ENCODE results near the gene CHST12. TPM values are rescaled to one million over a fixed set of nuclear protein-coding genes. Genes with fewer than 3 reads are reported as not detected.

The CHST12 gene
- total and polyA plus RNA-seq, 3 experiments from 2014 or later: 7.7 to 63.0 (median 8.3) TPM

DNA sequence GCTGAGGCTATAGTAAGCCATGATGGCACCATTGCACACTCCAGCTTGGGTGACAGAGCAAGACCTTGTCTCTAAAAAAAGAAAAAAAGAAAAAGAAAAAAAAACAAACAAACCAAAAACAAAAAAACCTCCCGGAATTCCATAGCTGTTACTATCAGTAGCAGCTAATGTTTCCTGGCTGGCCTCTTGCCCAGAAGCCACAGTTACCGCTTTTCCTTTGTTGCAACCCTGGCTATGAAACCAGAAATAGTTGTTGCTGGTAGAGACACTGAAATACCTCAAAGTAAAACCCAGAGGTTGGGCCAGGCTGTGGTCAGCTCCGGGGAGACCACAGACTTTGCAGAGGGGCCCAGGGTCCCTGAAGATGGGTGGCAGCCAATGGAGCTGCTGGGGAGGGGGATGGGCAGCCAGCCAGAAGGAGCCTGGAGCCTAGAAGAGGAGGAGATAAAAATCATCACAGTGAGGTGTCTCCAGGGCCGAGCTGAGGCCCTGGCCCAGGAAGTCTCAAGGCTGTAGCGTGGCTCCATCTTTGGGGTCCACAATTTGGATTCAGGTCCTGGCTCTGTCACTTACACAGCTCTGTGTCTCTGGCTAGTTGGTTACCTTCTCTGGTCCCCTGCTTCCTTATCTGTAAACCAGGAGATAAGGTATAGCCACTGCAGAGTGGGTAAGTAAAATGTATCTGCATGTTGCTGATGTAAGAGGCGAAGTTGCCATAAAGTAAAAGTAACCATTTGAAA is 3.4 kb upstream of the CHST12 start:
- no peak overlapping the region for H3K4me3 ChIP-seq (ENCODE audit: low read length)
- Mint-ChIP-seq H3K27ac (peak overlapping the region; percentile 76 to 95 (median 86)), H3K9me3 (no peaks in the 10 kb centered on the region), H3K4me1 (peaks cover 29 to 31% (median 30%) of the 10 kb centered on the region in 3 donors), H3K36me3 (peaks cover 0 to 7% (median 0%) of the 10 kb centered on the region in 3 donors), H3K4me3 (peak overlapping the region; percentile 15 to 82 (median 67)), H3K27me3 (no peaks in the 10 kb centered on the region)
- H3K4me1 ChIP-seq (ENCODE audit: insufficient read depth, low read length): peaks cover 18% of the 10 kb centered on the region
- peak in 2 of 5 donors; percentile 16 to 17 for DNase-seq
- ChIA-PET CTCF (interaction anchor here (1.0 to 1.1 kb wide), 3 partner anchors 11 to 860 kb away, joined by 3 read pairs; no protein-coding TSS in a partner anchor), POLR2A (interaction anchor here (1.6 kb wide), 1 partner anchor 46 kb away, joined by 8 read pairs; the partner anchor contains the start of gene EIF3B)
- H3K9me3 ChIP-seq (ENCODE audit: low read length): no peaks in the 10 kb centered on the region
- H3K36me3 ChIP-seq (ENCODE audit: insufficient read depth, low read length): no peaks in the 10 kb centered on the region
- no peaks in the 10 kb centered on the region for H3K27me3 ChIP-seq (ENCODE audit: insufficient read depth, low read length, poor library complexity, severe bottlenecking)
- H3K27ac ChIP-seq (ENCODE audit: low read depth, low read length): peak overlapping the region; percentile 67

- H3K4me3 ChIP-seq (ENCODE audit: low read length): peak overlapping the region; percentile 93
- H3K27me3 ChIP-seq (ENCODE audit: insufficient read depth, low read length, poor library complexity, severe bottlenecking): no peaks in the 10 kb centered on the region
- Mint-ChIP-seq H3K9me3 (peaks cover 0 to 3% (median 0%) of the 10 kb centered on the region in 5 donors), H3K4me1 (peaks cover 47 to 53% (median 52%) of the 10 kb centered on the region in 3 donors), H3K27ac (peak overlapping the region; percentile 64 to 94 (median 85)), H3K36me3 (peaks cover 0 to 13% (median 0%) of the 10 kb centered on the region in 3 donors), H3K27me3 (no peaks in the 10 kb centered on the region), H3K4me3 (peak overlapping the region; percentile 87 to 98 (median 90))
- CTCF ChIA-PET: interaction anchor here (0.6 kb wide), 1 partner anchor 157 kb away, joined by 3 read pairs; no protein-coding TSS in a partner anchor
- H3K27ac ChIP-seq (ENCODE audit: low read depth, low read length): peak overlapping the region; percentile 62
- POLR2A ChIA-PET: interaction anchor here (0.7 to 1.2 kb wide), 4 partner anchors 10 to 48 kb away, joined by 3 to 6 read pairs (median 4); partner anchors contain the start of gene EIF3B
- peaks cover 28% of the 10 kb centered on the region for H3K4me1 ChIP-seq (ENCODE audit: insufficient read depth, low read length)
- H3K36me3 ChIP-seq (ENCODE audit: insufficient read depth, low read length): no peaks in the 10 kb centered on the region
- DNase-seq: no peak
- no peaks in the 10 kb centered on the region for H3K9me3 ChIP-seq (ENCODE audit: low read length)
Measured at GRCh38 chr7:2402687-2403013, 761 bp upstream of the CHST12 start.

DNA sequence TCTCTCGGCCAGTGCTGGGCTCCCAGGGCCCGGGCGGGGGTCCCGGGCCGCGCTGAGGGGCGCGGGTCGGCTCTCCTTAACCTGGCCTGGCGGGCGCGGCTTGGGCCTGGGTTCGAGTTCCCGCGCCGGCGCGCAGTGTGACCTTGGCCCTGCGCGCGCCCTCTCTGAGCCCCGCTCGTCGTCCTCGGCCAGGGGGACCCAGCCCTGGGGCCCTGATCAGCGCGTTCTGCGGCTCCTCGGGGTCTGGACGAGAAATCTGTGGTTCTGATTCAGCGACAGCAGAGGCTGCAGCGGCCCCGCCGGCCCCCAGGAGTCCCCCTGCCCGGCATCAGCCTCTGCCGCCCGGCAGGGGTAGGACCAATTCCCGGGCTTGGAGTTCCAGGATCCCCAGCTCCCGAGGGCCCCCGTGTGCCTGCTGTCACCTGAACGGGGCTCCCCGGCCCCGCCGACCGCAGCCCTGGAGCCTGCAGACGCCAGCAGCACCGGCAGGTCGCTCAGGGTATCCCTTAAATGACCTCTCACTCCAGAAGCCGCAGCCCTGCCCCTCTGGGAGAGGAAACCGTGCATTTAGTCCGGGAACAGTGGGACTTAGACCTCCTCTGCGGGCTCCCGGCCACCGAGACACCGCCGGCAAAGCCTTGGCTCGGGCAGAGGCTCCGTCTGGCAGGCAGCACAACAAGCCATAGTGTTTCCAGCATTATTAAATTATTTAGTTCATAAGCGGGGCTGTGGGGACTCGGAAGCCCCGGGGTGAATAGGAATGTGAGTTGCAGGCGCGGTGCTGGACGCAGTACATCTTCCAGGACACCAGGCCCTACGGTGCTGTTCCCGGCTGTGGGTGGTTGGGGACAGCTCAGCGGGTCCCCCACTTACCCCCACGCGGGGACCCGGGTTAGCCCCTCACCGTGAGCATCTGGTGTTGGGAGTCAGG is 572 bp downstream of the CHST12 start:
- peaks cover 39% of the 10 kb centered on the region for H3K4me1 ChIP-seq (ENCODE audit: insufficient read depth, low read length)
- H3K4me3 ChIP-seq (ENCODE audit: low read length): peak overlapping the region; percentile 60
- no peaks in the 10 kb centered on the region for H3K36me3 ChIP-seq (ENCODE audit: insufficient read depth, low read length)
- POLR2A ChIA-PET: interaction anchor here (1.2 kb wide), 1 partner anchor 8 kb away, joined by 4 read pairs; no protein-coding TSS in a partner anchor
- H3K27ac ChIP-seq (ENCODE audit: low read depth, low read length): peak overlapping the region; percentile 70
- Mint-ChIP-seq H3K27me3 (peaks cover 0 to 1% of the 10 kb centered on the region in 2 donors), H3K4me3 (peak overlapping the region; percentile 88 to 97 (median 90)), H3K9me3 (peaks cover 0 to 3% (median 0%) of the 10 kb centered on the region in 5 donors), H3K27ac (peak overlapping the region; percentile 87 to 99 (median 94)), H3K4me1 (peaks cover 56 to 66% (median 66%) of the 10 kb centered on the region in 3 donors), H3K36me3 (peaks cover 0 to 15% (median 6%) of the 10 kb centered on the region in 3 donors)
- CTCF ChIA-PET: interaction anchor here (0.7 to 1.8 kb wide), 7 partner anchors 9 to 825 kb away, joined by 3 to 8 read pairs (median 3); partner anchors contain the start of gene EIF3B
- peak in 2 of 5 donors; percentile 17 to 43 for DNase-seq
- no peaks in the 10 kb centered on the region for H3K9me3 ChIP-seq (ENCODE audit: low read length)
- no peaks in the 10 kb centered on the region for H3K27me3 ChIP-seq (ENCODE audit: insufficient read depth, low read length, poor library complexity, severe bottlenecking)

GRCh38 chr7:2404714-2405119 is 1.3 kb downstream of the CHST12 start:
- H3K4me3 Mint-ChIP-seq: peak overlapping the region; percentile 88 to 97 (median 90)
- no peaks in the 10 kb centered on the region for H3K36me3 ChIP-seq (ENCODE audit: insufficient read depth, low read length)
- H3K4me1 ChIP-seq (ENCODE audit: insufficient read depth, low read length): peaks cover 43% of the 10 kb centered on the region
- peak overlapping the region; percentile 87 to 99 (median 94) for H3K27ac Mint-ChIP-seq
- CTCF ChIA-PET: interaction anchor here (1.2 to 1.8 kb wide), 5 partner anchors 20 to 826 kb away, joined by 3 to 8 read pairs (median 3); partner anchors contain the start of gene EIF3B
- DNase-seq: no peak
- no peaks in the 10 kb centered on the region for H3K27me3 ChIP-seq (ENCODE audit: insufficient read depth, low read length, poor library complexity, severe bottlenecking)
- H3K4me3 ChIP-seq (ENCODE audit: low read length): peak overlapping the region; percentile 60
- H3K4me1 Mint-ChIP-seq: peaks cover 58 to 68% (median 68%) of the 10 kb centered on the region in 3 donors
- H3K27ac ChIP-seq (ENCODE audit: low read depth, low read length): peak overlapping the region; percentile 70
- peaks cover 0 to 16% (median 7%) of the 10 kb centered on the region in 3 donors for H3K36me3 Mint-ChIP-seq
- H3K27me3 Mint-ChIP-seq: peaks cover 0 to 1% of the 10 kb centered on the region in 2 donors
- POLR2A ChIA-PET: interaction anchor here (1.4 to 2.2 kb wide), 2 partner anchors 27 to 51 kb away, joined by 6 to 7 read pairs; partner anchors contain the start of gene EIF3B
- no peaks in the 10 kb centered on the region for H3K9me3 ChIP-seq (ENCODE audit: low read length)
- H3K9me3 Mint-ChIP-seq: peaks cover 0 to 3% (median 0%) of the 10 kb centered on the region in 5 donors

- peaks cover 0 to 16% (median 7%) of the 10 kb centered on the region in 3 donors for H3K36me3 Mint-ChIP-seq
- POLR2A ChIA-PET: interaction anchor here (1.4 to 2.7 kb wide), 3 partner anchors 13 to 51 kb away, joined by 6 to 20 read pairs (median 7); partner anchors contain the start of gene EIF3B
- H3K4me3 ChIP-seq (ENCODE audit: low read length): peak overlapping the region; percentile 77
Measured at GRCh38 chr7:2405201-2405600, 1.8 kb downstream of the CHST12 start.

DNA sequence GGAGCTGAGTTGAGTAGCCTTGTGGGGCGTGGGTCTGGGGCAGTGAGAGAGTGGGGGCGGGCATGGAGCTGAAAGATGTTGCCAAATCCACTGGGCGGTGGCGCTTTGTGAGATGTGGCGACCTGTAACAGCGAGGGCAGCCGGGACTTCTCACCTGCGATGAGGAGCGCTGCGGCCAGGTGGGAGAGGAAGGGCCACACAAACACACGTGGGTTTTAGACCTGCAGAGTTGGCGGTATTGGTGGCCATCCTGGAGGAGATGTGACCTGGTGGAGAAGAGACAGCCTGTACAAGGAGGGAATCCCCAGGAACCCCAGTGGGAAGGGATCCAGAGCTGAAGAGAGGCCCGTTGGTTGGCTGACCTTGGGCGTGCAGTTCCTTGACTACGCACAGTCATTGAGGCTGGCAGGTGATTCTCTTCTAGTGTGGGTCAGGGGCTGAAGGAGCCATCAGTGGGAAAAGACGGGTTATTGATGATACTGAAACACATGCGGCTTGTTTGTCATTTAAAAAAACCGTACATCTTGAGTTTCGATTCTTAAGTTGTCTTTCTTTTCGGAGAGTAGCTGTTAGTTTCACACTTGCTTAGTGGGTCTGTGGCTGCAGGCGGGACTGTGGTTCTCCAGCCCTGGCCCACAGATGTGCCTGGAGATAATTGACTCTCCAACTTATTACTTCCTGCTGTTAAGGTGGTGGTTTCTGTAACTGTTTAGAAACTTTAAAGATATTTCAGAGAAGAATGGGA is 2.4 kb downstream of the CHST12 start:
- peak overlapping the region; percentile 85 for H3K27ac ChIP-seq (ENCODE audit: low read depth, low read length)
- H3K27me3 ChIP-seq (ENCODE audit: insufficient read depth, low read length, poor library complexity, severe bottlenecking): no peaks in the 10 kb centered on the region
- H3K4me3 Mint-ChIP-seq: peak overlapping the region; percentile 88 to 97 (median 90)
- no peaks in the 10 kb centered on the region for H3K9me3 ChIP-seq (ENCODE audit: low read length)
- H3K27ac Mint-ChIP-seq: peak overlapping the region; percentile 87 to 99 (median 94)
- H3K36me3 Mint-ChIP-seq: peaks cover 0 to 16% (median 7%) of the 10 kb centered on the region in 3 donors
- CTCF ChIA-PET: interaction anchor here (0.6 to 1.8 kb wide), 7 partner anchors 25 to 63 kb away, joined by 3 to 9 read pairs (median 5); partner anchors contain the start of gene EIF3B
- no peaks in the 10 kb centered on the region for H3K36me3 ChIP-seq (ENCODE audit: insufficient read depth, low read length)
- peaks cover 0 to 3% (median 0%) of the 10 kb centered on the region in 5 donors for H3K9me3 Mint-ChIP-seq
- DNase-seq: peak; percentile 29 to 86 (median 62)
- H3K4me3 ChIP-seq (ENCODE audit: low read length): peak overlapping the region; percentile 77
- peaks cover 48% of the 10 kb centered on the region for H3K4me1 ChIP-seq (ENCODE audit: insufficient read depth, low read length)
- peaks cover 0 to 1% of the 10 kb centered on the region in 2 donors for H3K27me3 Mint-ChIP-seq
- POLR2A ChIA-PET: interaction anchor here (1.4 to 2.7 kb wide), 3 partner anchors 13 to 52 kb away, joined by 6 to 20 read pairs (median 8); partner anchors contain the start of gene EIF3B
- H3K4me1 Mint-ChIP-seq: peaks cover 61 to 72% (median 70%) of the 10 kb centered on the region in 3 donors

More at GRCh38 chr7:2405201-2405600, 1.8 kb downstream of the CHST12 start:
- H3K27me3 ChIP-seq (ENCODE audit: insufficient read depth, low read length, poor library complexity, severe bottlenecking): no peaks in the 10 kb centered on the region
- peak overlapping the region; percentile 85 for H3K27ac ChIP-seq (ENCODE audit: low read depth, low read length)
- CTCF ChIA-PET: interaction anchor here (1.2 to 1.8 kb wide), 5 partner anchors 20 to 826 kb away, joined by 3 to 8 read pairs (median 3); partner anchors contain the start of gene EIF3B
- Mint-ChIP-seq H3K9me3 (peaks cover 0 to 3% (median 0%) of the 10 kb centered on the region in 5 donors), H3K27ac (peak overlapping the region; percentile 87 to 99 (median 94)), H3K27me3 (peaks cover 0 to 1% of the 10 kb centered on the region in 2 donors), H3K4me1 (peaks cover 58 to 68% (median 68%) of the 10 kb centered on the region in 3 donors), H3K4me3 (peak overlapping the region; percentile 88 to 97 (median 90))
- H3K9me3 ChIP-seq (ENCODE audit: low read length): no peaks in the 10 kb centered on the region
- peaks cover 43% of the 10 kb centered on the region for H3K4me1 ChIP-seq (ENCODE audit: insufficient read depth, low read length)
- no peaks in the 10 kb centered on the region for H3K36me3 ChIP-seq (ENCODE audit: insufficient read depth, low read length)
- DNase-seq: no peak

All from CD8-positive, alpha-beta memory T cell (primary cell).